Stromal cell of bone marrow (primary cell): Measurements from ENCODE around the gene UCHL3.

ENCODE experiments used
- DNase-seq: peaks from one replicate; pipeline ENCODE4 v3.0.0-alpha.2; 2012; ENCODE audit warnings: low read depth

UCHL3 gene

GRCh38 chr13:75628801-75629200 lies 79.2 kb downstream of the UCHL3 start:
- DNase-seq, result no peak

- DNase-seq, result peak; percentile 82
Observed at GRCh38 chr13:75633285-75633684, 83.7 kb downstream of the UCHL3 start.

DNA sequence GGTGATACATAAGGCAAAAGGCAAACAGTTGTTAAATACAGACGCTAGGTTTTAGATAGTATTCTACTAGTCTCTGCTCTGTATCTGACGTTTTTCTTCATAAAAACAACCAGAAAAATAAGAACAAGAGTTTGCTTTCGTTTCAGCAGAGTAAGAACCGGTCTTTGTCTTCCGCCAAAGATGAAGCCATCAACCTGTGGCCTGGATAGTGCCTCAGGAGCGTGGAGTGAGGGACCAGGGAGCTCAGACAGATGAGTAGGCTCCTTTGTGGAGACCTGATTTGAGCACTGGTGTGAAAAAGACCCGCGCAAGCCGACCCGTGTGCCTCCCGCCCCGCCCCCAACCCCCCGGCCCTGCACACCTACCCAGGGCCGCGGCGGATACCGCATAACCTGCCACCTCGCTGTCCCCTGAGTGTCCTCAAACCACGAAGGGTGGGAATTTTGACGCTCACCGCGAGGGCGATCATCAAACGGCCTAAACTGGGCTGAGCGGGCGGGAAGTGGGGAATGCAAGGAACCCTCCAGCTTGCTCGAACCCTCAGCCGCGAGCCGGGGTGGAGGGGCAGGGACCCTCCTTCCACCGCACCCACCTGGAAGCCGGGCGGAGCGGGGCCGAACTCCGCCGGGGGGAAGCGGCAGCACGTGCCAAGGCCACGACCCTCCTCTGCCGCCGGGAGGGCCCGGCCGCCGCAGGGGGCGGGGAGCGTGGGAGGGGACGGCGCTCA lies 85.7 kb downstream of the UCHL3 start:
- no peak for DNase-seq

DNA sequence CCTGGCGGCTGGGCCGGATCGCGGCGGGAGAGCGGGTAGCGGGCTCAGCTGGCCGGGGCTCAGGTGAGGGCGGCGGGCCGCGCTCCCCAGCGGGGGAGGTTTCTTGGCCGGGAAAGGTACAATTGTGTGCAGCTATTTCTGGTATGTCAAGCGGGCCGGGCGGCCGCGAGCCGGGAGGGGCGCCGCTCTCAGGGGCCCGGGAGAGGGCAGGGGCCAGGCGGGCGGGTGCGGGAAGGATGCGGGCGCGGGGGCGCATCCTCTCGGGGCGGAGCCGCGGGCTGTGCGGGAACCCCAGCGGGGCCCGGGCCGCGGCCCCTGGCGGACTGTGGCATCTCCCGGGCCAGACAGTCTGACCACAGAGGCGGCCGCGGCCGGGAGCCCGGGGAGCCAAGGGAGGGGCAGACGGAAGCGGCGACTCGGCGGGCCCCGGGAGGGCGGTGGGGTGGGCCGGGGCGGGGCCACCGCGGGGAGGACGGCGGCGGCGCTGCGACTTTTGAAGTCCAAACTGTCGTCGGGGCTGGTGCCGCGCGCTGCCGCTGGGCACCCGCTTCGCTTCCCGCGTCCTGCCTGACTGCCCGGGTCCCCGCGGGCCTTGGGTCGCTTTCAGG lies 86.3 kb downstream of the UCHL3 start, which contains the start of gene LMO7:
TSS of gene LMO7 (plus strand) at position 503 of the 608 bp plus-strand sequence. CDS start 328 bp downstream, outside the sequence.
- no peak for DNase-seq

- no peak for DNase-seq
Observed at GRCh38 chr13:75636436-75637180, 87.0 kb downstream of the UCHL3 start.

DNA sequence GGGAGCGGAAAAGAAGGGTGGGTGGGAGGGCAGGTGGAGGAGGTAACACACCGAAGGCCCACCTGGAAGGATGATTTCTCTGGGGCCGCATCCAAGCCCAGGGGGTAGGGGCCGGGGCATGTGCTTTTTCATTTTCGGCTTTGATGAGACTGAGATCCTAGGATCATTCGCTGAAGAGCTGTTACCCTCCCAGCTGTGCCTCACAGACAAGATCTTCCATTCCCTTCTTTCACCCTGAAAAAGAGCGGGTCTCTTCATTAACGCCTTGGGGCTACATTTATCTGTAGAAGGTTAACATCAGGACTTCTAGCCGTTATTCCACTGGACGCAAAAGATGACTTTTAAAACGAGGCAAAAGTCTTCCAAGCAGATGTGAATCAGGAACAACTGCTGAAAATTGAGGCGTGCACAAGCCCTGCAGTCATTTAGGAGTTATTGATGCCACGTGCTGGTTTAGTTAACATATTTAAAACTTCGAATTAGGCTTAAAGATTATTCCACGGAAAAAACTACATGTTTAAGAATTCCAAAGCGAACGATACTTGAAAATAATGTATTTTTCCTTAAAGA lies 87.7 kb downstream of the UCHL3 start:
- no peak for DNase-seq

DNA sequence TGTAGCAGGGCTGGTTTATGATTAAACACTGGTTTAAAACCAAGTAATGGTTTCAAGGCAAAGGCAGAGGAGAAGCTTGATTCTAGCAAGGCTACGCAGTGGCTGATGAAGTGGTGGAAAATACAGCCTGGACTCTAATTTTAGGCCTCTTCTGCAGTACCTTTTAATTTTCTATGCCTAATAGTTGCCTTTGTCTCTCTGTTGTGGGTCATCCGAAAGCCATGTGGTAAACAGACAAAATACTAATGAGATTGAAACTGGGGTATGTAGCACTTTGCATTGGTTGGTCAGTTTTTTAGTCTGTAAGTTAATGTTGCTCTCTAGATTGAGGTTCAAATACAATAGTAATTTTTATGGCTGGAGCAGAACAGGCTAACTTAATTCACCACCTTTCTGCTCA lies 89.9 kb downstream of the UCHL3 start:
- DNase-seq, result no peak

DNA sequence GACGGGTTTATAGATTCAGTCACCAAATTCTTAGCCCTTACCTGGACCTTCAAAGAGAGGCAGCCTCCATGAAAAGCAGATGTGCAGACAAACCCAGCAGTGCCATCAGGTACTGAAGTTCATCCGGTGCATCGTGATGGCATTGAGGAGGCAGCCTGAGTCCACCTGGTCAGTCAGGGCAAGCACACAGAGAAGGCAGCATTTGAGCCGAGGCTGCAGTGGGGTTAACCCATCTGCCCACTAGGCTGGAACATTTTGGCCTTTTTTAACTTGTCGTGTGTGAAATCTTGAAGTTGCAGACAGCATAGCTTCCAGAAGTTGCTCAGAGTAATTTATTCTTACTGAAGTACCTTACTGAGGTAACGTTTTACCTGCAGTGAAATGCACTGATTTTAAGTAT lies 91.4 kb downstream of the UCHL3 start:
- DNase-seq, result no peak

DNA sequence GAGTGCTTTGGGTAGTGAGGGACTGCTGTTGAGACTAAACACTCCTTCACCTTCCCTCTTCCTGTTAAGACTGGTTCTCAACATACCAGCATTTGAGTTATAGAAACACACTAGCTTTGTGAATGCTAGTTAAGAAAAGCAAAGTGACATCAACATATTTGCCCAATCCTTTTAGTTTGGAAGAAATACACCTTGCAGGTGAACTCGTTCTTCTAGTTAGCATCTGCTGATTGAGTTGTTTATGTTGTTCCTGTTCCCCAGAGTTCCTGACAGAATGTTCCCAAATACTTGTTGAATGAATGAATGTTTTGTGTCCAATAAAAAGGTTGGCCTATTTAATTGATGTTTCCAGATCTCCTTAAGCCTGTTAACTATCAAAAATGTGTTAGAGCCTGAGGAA lies 93.6 kb downstream of the UCHL3 start:
- no peak for DNase-seq

GRCh38 chr13:75643693-75644092 lies 94.1 kb downstream of the UCHL3 start:
- no peak for DNase-seq

- DNase-seq, result no peak
Observed at GRCh38 chr13:75645141-75645540, 95.5 kb downstream of the UCHL3 start.

GRCh38 chr13:75647126-75647784 lies 97.7 kb downstream of the UCHL3 start:
- no peak for DNase-seq

DNA sequence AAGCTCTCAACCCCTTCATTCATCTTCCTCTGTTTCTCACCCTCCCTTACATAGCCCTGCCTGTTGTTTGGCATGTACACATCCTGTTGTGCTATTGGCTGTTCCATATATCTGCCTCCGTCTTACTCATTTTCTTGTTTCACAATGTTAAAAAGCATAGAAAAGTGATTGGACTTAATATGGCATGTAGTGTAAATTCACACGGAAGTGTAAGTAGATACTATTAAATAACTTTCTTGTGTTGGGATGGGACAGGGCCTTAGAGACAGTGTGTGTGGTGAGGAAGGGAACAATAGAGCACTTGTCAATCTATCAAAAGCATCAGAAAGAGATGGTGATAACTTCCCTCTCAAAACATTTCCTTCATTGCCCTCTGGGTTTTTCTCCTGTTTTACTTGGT lies 98.9 kb downstream of the UCHL3 start:
- no peak for DNase-seq

DNA sequence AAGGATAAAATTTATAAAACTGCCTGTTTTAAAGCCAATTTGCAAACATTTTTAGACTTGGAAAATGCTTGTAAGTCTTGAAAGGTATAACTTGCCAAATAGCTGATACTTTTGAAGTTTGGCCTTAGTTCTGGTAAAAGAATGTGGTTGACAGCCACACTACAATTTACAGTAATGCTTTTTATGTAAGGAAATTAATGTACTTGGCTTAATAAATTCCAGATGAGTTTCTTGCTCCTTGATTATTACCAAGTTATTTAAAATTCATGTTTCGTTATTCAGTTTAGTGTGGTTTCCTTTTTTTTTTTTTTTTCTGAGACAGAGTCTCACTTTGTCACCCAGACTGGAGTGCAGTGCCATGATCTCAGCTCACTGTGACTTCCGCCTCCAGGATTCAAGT lies 101.4 kb downstream of the UCHL3 start:
- DNase-seq, result no peak

- DNase-seq, result no peak
Observed at GRCh38 chr13:75652726-75653125, 103.1 kb downstream of the UCHL3 start.
